OCI-LY7 (cell line): ENCODE data around the gene KCTD17. TPM values are rescaled to one million over a fixed set of nuclear protein-coding genes. Genes with fewer than 3 reads are reported as not detected.

ENCODE experiments used
- BruUV-seq: library from RNA; stranded (reverse); fragments of 400-500 nt; replicated peaks from 2 replicates; lab custom pipeline; 2021; lab: Mats Ljungman, UMichigan
- CTCF ChIA-PET: fragments of 300-600 bp; sonication (Branson Sonifier 250); formaldehyde crosslinking; loops from one replicate; lab custom pipeline; 2022; ENCODE audit warnings: antibody characterized with exemption; ENCODE audit not compliant: unreplicated experiment; lab: Charles Lee
- POLR2A ChIA-PET: fragments of 300-600 bp; sonication (Branson Sonifier 250); formaldehyde crosslinking; loops from one replicate; lab custom pipeline; 2022; ENCODE audit warnings: antibody characterized with exemption; lab: Charles Lee
- DNase-seq: peaks from one replicate; pipeline ENCODE4 v3.0.0-alpha.2; 2015; ENCODE audit warnings: low spot score
- H2AFZ ChIP-seq: fragments of 200-600 bp; sonication (generic), shearing (Covaris generic); 2 replicates; pipeline ENCODE4 v1.6.1; 2014; ENCODE audit warnings: mild to moderate bottlenecking, antibody characterized with exemption, low read length, moderate library complexity
- H3K27ac ChIP-seq: fragments of 200-600 bp; sonication (generic); 2 replicates; pipeline ENCODE4 v1.5.1; 2014; ENCODE audit warnings: mixed run types, low read depth, mild to moderate bottlenecking, moderate library complexity, low read length, inconsistent platforms; ENCODE audit not compliant: poor library complexity, severe bottlenecking
- H3K36me3 ChIP-seq: fragments of 200-600 bp; sonication (generic); 2 replicates; pipeline ENCODE4 v1.6.1; 2014; ENCODE audit warnings: mild to moderate bottlenecking, antibody characterized with exemption, low read length, moderate library complexity, mixed read lengths; ENCODE audit not compliant: insufficient read depth
- H3K4me1 ChIP-seq: fragments of 200-600 bp; sonication (generic); 2 replicates; pipeline ENCODE4 v1.5.1; 2014; ENCODE audit warnings: mild to moderate bottlenecking, low read length; ENCODE audit not compliant: insufficient read depth, poor library complexity, severe bottlenecking
- H3K4me2 ChIP-seq: fragments of 200-600 bp; sonication (generic); 2 replicates; pipeline ENCODE4 v1.6.1; 2014; ENCODE audit warnings: mild to moderate bottlenecking, low read length
- H3K4me3 ChIP-seq: fragments of 200-600 bp; sonication (generic); 2 replicates; pipeline ENCODE4 v1.5.1; 2014; ENCODE audit warnings: mild to moderate bottlenecking, low read depth, low read length; ENCODE audit not compliant: poor library complexity, severe bottlenecking
- H3K79me2 ChIP-seq: fragments of 200-600 bp; sonication (generic); 2 replicates; pipeline ENCODE4 v1.6.1; 2016; ENCODE audit warnings: low read depth, mild to moderate bottlenecking, low read length, moderate library complexity, mixed read lengths; ENCODE audit not compliant: insufficient read depth
- H3K9me2 ChIP-seq: fragments of 200-600 bp; sonication (generic); 2 replicates; pipeline ENCODE4 v1.6.1; 2016; ENCODE audit warnings: mild to moderate bottlenecking, low read length, mixed read lengths; ENCODE audit not compliant: insufficient read depth
- H3K9me3 ChIP-seq: fragments of 200-600 bp; sonication (generic); 2 replicates; pipeline ENCODE4 v1.6.1; 2014; ENCODE audit warnings: mild to moderate bottlenecking, mixed run types, low read length, mixed read lengths
- H4K20me1 ChIP-seq: fragments of 200-600 bp; sonication (generic); 2 replicates; pipeline ENCODE4 v1.6.1; 2014; ENCODE audit warnings: mild to moderate bottlenecking, antibody characterized with exemption, low read length, moderate library complexity, mixed read lengths; ENCODE audit not compliant: insufficient read depth
- CTCF ChIP-seq: fragments of 200-600 bp; sonication (generic); conservative IDR thresholded peaks from 2 replicates; pipeline ENCODE4 v1.5.1; 2014; ENCODE audit warnings: mild to moderate bottlenecking, antibody characterized with exemption, low read length, moderate library complexity, mixed read lengths
- EZH2phosphoT487 ChIP-seq: fragments of 200-600 bp; sonication (generic); IDR thresholded peaks from 2 replicates; pipeline ENCODE4 v1.6.1; 2018; ENCODE audit warnings: low read depth, borderline replicate concordance, mild to moderate bottlenecking, mixed run types, antibody characterized with exemption, low read length, moderate library complexity, mixed read lengths
- intact Hi-C: fragments of 100-400 bp; cut with micrococcal nuclease; formaldehyde crosslinking; loops from one replicate; pipeline ENCODE4 v1.10.0; 2022; ENCODE audit not compliant: unreplicated experiment
- total RNA-seq, 2 experiments: library from RNA; depleted of rRNA in 1 of 2; stranded (reverse); fragments of >200 nt in 1 of 2; shearing (Covaris generic) in 1 of 2; gene quantifications; 2 replicates each; pipeline ENCODE4 v1.2.3, GENCODE V29; 2014 to 2022

KCTD17 gene
- total RNA-seq, 2 experiments from 2014 or later = 17.7 to 21.7 TPM

DNA sequence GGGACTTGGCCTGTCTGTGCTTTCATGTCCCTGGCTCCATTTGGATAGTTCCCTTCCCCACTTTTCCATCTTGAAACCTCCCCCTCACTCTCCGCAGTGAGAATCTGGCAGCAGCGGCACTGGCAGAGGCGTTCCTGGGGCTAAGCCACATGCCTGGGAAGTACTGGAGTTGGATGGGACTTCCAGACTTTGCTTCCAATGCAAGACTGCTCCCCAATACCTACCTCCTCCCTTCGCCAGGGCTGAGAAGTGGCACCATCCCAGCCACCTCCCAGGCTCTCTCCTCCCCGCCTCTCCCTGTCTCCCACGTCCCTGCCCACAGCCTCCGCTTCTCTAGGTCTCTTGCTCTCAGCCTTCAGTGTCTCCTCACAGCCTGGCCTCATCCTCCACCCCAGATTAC is 48.9 kb upstream of the KCTD17 start:
- no peaks in the 10 kb centered on the region for H3K36me3 ChIP-seq
- CTCF ChIA-PET = no interaction called here
- TF ChIP-seq EZH2phosphoT487 (no peak), CTCF (no peak)

DNA sequence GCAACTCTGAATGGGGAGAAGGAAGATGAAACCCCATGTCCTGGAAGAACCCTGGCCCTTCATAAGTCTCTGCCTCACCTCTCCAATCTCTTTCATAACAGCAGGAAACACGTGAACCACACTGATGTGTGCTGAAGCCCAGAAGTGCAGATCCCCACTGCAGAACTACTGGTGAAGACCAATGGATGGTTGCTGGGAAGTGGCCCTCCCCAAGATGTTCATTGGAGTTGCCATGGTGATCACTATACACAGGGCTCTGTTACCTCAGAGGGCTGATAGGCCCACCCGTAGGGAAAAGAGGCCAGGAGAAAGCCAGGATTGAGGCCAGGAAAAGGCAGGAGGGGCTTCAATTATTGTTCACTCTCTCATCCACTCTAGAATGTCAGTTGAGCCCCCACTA is 43.9 kb upstream of the KCTD17 start:
- no peak overlapping the region for H3K27ac ChIP-seq
- no peaks in the 10 kb centered on the region for H3K79me2 ChIP-seq
- intact Hi-C loops = no loop called here
- ChIA-PET CTCF (no interaction called here), POLR2A (no interaction called here)
- no peaks in the 10 kb centered on the region for H3K9me3 ChIP-seq
- no peak for DNase-seq
- no peaks in the 10 kb centered on the region for H3K9me2 ChIP-seq
- no peak overlapping the region for H2AFZ ChIP-seq
- H3K4me2 ChIP-seq = no peak overlapping the region
- no peaks in the 10 kb centered on the region for H3K36me3 ChIP-seq
- BruUV-seq = no TSS peak
- no peak overlapping the region for H3K4me3 ChIP-seq
- TF ChIP-seq CTCF (no peak), EZH2phosphoT487 (no peak)
- no peaks in the 10 kb centered on the region for H3K4me1 ChIP-seq
- no peaks in the 10 kb centered on the region for H4K20me1 ChIP-seq

More for the DNA sequence above, 48.9 kb upstream of the KCTD17 start:
- Histone ChIP-seq H3K4me3 (no peak overlapping the region), H4K20me1 (no peaks in the 10 kb centered on the region), H3K27ac (no peak overlapping the region), H3K79me2 (no peaks in the 10 kb centered on the region), H3K4me2 (no peak overlapping the region), H3K9me3 (no peaks in the 10 kb centered on the region), H2AFZ (no peak overlapping the region), H3K4me1 (no peaks in the 10 kb centered on the region), H3K9me2 (no peaks in the 10 kb centered on the region)
- intact Hi-C loops = no loop called here
- POLR2A ChIA-PET = no interaction called here
- no TSS peak for BruUV-seq
- no peak for DNase-seq

GRCh38 chr22:37008365-37008764 is 43.2 kb upstream of the KCTD17 start:
- ChIA-PET POLR2A (no interaction called here), CTCF (no interaction called here)
- no peaks in the 10 kb centered on the region for H3K4me1 ChIP-seq
- H3K4me3 ChIP-seq = no peak overlapping the region
- H3K36me3 ChIP-seq = no peaks in the 10 kb centered on the region
- no peaks in the 10 kb centered on the region for H3K79me2 ChIP-seq
- H3K9me3 ChIP-seq = no peaks in the 10 kb centered on the region
- DNase-seq = no peak
- no peak overlapping the region for H2AFZ ChIP-seq
- H3K27ac ChIP-seq = no peak overlapping the region
- TF ChIP-seq EZH2phosphoT487 (no peak), CTCF (no peak)
- no peaks in the 10 kb centered on the region for H4K20me1 ChIP-seq
- no peak overlapping the region for H3K4me2 ChIP-seq
- no TSS peak for BruUV-seq
- no peaks in the 10 kb centered on the region for H3K9me2 ChIP-seq
- intact Hi-C loops = no loop called here
